ENCODE results near the gene ACSL4.
"Not testable (repeated sequence)": the region's sequence is repeated elsewhere in the genome, so short reads cannot be mapped to it uniquely, and the experiment has no call there.

The ACSL4 gene

GRCh38 chrX:109724971-109725370 is 8.1 kb downstream of the ACSL4 start:
- DNase-seq = not testable (repeated sequence)

- DNase-seq = no peak
These were observed 12.1 kb downstream of the ACSL4 start for GRCh38 chrX:109720947-109721346.

DNA sequence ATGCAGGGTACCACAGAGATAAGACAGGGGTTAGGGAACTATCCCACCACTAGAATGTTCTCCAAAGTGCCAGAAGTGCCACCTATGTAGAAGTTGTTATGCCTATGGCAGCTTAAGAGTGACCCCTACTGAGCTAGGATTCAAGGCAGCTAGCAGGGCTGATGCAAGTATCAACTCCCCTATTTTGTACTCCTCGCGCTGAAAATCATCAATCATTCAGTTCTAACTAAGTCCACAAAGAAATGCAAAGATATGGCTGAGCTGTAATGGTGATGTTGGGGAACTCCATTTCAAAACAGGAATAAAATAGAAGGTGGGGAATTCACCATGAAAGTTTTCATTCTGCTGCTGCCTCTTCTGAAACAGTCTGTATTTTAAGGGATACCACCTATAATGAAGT is 13.8 kb downstream of the ACSL4 start:
- DNase-seq = no peak

DNA sequence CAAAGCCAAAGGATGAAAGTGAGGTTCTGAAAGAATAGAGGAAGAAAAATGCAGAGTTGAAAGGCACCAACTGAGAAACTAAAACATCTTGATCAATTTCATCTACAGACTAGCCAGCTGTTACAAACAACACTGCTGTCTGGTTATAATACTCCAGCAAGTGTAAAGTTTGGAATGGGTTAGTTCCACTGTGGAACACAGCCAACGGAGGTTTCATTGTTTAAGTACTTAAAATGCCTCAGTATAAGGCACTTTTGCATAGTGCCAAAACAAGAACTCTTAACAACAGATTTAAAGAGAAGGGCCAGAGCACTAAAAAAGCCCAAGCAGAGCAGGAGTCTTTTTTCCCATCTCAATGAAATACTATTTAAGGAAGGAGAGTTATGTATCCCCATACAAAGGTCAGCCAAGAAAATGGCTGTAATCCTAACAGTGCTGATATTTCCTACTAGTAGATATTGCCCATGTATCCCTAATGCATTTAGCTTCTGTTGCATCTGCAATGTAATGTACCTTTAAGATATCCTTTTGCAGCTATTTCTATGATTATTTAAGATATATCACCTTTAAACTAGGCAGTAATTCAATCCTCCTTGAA is 16.5 kb downstream of the ACSL4 start:
- no peak for DNase-seq

GRCh38 chrX:109714340-109714958 is 18.6 kb downstream of the ACSL4 start:
- DNase-seq = no peak

- no peak for DNase-seq
These were observed 22.9 kb downstream of the ACSL4 start for GRCh38 chrX:109710181-109710580.

DNA sequence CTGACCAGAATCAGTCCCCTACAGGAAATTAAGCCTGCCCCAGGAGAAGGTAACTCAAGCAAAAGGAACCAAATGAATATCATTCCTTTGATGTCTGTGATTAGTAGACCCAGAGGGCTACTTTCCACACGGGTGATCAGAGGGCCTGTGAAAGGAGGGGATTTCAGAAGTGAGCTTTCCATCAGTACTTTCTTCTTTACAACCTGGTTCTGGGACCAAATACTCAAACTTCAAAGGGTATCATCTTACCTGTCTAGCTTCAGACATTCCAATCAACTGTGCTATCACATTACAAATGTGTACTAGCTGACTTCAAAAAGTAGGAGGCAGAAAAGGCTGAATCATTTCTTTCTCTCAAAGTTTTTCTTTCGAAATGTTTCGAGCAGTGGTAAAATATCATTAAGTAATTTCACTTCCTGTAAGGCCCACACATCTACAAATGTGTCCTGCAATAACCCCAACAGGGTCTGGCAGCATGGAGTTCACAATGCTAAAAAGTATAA is 23.9 kb downstream of the ACSL4 start:
- no peak for DNase-seq

DNA sequence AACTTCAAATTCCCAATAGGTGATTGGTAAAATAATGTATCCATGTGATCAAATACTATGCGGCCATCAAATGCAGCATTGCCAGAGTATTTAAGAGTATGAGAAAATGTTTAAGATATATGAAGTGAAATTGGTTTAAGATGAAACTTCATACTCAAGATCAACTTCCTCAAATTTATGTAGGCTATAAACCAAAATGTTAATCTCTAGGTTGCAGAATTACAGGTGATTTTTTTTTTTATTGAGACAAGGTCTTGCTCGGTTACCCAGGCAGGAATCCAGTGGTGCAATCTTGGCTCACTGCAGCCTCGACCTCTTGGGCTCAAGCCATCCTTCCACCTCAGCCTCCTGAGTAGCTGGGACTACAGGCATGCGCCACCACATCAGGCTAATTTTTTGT is 25.3 kb downstream of the ACSL4 start:
- no peak for DNase-seq

DNA sequence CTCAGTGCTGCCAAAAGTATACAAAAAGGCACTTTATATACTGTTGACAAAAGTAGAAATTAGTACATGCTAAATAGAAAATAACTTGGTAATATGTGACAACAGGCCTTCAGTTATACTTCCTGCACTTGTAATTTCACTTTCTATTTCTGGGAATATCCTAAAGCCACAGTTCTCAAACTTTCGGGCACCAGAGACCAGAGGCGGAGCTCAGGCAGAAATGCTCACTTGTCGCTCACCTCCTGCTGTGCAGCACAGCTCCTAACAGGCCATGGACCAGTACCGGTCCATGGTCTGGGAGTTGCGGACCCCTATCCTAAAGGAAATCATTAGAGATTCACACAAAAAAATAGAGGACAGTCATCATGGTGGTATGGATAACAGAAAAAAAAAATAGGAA is 25.7 kb downstream of the ACSL4 start:
- DNase-seq = no peak

GRCh38 chrX:109704563-109704962 is 28.5 kb downstream of the ACSL4 start:
- DNase-seq = no peak

DNA sequence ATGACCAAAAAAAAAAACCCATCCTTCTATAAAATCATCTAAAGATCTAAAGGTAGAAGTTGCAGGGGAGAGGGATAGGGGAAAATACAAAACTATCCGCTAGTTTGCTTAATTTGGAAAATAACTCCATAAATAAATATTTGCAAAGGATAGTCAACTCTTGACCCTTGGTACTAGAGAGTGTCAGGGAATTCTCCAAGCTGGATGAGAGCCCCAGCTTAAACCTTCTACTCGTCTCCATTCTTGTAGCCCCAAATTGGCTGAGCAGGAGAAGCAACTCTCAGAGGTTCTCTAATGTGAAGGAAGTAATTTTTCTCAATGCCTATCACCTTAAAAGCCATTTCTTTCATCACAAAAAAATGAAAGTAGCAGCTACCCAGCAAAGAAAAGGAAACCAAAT is 35.2 kb downstream of the ACSL4 start:
- DNase-seq = no peak

- no peak for DNase-seq
These were observed 36.8 kb downstream of the ACSL4 start for GRCh38 chrX:109696146-109696740.

DNA sequence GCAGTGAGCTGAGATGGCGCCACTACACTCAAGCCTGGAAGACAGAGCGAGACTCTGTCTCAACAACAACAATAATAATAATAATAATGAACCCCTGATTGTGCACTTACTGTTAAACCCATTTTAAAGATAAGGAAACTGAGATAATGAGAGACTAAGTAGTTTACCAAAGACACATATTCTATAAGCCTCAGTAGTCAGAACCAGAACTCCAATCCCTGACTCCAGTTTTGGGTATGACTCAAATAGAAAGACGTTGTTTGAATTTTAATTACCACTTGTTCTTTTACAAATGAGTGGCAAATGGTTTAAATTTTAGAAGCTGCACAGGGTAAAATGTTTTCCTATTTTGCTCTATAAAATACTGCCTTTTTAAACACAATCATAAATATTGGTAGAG is 37.4 kb downstream of the ACSL4 start:
- no peak for DNase-seq

DNA sequence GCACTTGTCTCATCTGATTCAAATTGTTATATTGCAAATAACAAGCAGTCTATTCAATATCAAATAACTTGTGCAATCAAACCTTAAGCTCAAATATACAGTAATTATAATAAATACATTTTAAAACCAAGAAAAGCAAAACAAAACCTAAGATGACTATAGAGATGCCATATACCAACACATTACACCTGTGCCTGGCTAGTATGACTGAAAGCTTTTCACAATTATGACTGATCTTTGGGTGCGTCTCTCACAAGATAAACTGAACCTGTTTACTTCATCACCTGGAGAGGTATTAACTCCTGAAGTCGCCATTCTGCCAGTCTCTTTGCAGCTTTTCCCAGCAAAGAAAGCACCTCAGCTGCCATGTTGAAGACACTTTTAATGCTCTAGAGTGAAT is 41.3 kb downstream of the ACSL4 start:
- no peak for DNase-seq

GRCh38 chrX:109691277-109691676 is 41.8 kb downstream of the ACSL4 start:
- DNase-seq = no peak

- no peak for DNase-seq
These were observed 45.2 kb downstream of the ACSL4 start for GRCh38 chrX:109687903-109688302.

DNA sequence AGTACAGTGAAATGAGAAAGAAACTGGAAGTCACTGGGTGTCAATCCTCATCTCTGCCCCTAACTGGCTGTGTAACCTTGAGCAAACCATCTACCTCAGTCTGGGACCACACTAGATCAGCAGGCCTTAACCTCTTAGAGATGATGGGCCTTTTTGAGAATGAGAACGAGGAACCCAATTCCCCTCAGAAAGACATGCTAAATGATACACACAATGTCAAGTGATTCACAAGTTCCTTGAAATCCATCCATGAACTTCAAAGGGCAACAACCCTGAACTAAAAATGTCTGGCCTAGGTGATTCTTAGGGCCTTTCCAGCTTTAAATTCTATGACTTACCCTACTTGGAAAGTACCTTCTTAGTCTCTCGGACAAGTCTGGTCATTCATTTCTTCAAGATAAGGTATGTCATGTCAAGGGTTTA is 47.4 kb downstream of the ACSL4 start:
- no peak for DNase-seq

- DNase-seq = no peak
These were observed 48.9 kb downstream of the ACSL4 start for GRCh38 chrX:109684136-109684535.

- no peak for DNase-seq
These were observed 51.5 kb downstream of the ACSL4 start for GRCh38 chrX:109681475-109682081.

GRCh38 chrX:109679820-109680219 is 53.2 kb downstream of the ACSL4 start:
- DNase-seq = no peak

DNA sequence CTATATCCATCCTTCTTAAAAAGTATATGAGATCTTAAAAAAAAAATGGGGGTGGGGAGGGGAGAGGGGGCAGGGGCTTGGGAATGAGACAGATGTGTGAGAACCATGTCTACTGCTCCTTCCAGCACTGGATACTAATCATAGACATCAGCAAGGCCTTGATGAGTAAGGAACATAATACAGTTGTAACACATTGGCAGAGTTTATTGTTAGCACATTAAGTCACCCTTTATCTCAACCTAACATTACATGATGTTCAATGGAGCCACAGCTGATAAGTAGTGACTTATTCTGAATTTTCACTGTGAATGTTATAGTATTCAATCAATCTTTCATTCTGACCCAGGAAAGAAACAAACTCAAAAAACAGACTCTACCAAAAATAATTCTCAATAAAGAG is 60.8 kb downstream of the ACSL4 start:
- no peak for DNase-seq

DNA sequence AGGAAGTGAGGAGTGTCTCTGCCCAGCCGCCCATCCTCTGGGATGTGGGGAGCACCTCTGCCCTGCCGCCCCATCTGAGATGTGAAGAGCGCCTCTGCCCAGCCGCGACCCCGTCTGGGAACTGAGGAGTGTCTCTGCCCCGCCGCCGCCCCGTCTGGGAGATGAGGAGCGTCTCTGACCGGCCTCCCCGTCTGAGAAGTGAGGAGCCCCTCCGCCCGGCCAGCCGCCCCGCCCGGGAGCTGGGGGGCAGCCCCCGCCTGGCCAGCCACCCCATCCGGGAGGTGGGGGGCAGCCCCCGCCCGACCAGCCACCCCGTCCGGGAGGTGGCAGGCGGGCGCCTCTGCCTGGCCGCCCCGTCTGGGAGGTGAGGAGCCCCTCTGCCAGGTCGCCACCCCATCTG is 61.9 kb downstream of the ACSL4 start:
- DNase-seq = not testable (repeated sequence)

DNA sequence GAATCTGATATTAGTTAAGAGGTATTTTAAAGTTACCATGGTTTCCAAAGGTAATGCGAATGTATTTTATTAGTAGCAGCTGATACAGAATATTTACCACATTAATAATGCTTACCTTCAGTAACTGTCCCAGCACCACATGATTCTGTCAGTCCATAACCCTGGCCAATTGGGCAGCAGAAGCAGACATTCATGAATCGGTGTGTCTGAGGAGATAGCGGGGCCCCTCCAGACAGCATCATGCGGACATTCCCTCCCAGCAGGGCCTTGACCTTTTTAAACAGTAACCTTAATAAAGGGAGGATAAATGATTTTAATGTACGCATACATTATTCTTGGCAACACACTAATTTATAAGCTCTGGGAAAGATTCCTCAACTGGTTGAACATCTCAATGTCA is 65.1 kb downstream of the ACSL4 start:
- no peak for DNase-seq

Measured in NCI-H446 treated with DMSO at 0.1 percent for 48 hours (cell line).